Liver (tissue), 9 donors: ENCODE data around the gene ALG9. TPM values are rescaled to one million over a fixed set of nuclear protein-coding genes. Genes with fewer than 3 reads are reported as not detected.

Experiments
- DNase-seq: peaks from one replicate; pipeline ENCODE4 v3.0.0-alpha.2; 2017; ENCODE audit warnings: low spot score
- H3K27ac ChIP-seq, 2 donors: one replicate each; pipeline ENCODE4 v1.7.0; 2013; ENCODE audit warnings: inconsistent platforms in 2 of 2, low read length in 2 of 2, control low read depth in 1 of 2, low read depth in 1 of 2, mild to moderate bottlenecking in 1 of 2
- H3K27me3 ChIP-seq, 4 donors: one replicate each; pipeline versions ENCODE4 v1.6.1 to v1.7.0; 2013; ENCODE audit warnings: low read length in 3 of 4, inconsistent platforms in 1 of 4, mild to moderate bottlenecking in 1 of 4, moderate library complexity in 1 of 4; ENCODE audit not compliant: control insufficient read depth in 4 of 4, insufficient read depth in 4 of 4
- H3K36me3 ChIP-seq, 4 donors: one replicate each; pipeline versions ENCODE4 v1.6.1 to v1.7.0; 2013; ENCODE audit warnings: low read length in 3 of 4, mild to moderate bottlenecking in 3 of 4, low read depth in 1 of 4, moderate library complexity in 1 of 4; ENCODE audit not compliant: control insufficient read depth in 4 of 4, insufficient read depth in 3 of 4
- H3K4me1 ChIP-seq, 4 donors: one replicate each; pipeline versions ENCODE4 v1.6.1 to v1.7.0; 2013; ENCODE audit warnings: low read length in 3 of 4, mild to moderate bottlenecking in 3 of 4, moderate library complexity in 1 of 4; ENCODE audit not compliant: control insufficient read depth in 4 of 4, insufficient read depth in 4 of 4
- H3K4me3 ChIP-seq, 3 donors: one replicate each; pipeline versions ENCODE4 v1.6.1 to v1.7.0; 2013; ENCODE audit warnings: low read length in 3 of 3, control low read depth in 1 of 3, low read depth in 1 of 3, mild to moderate bottlenecking in 1 of 3
- H3K9ac ChIP-seq, 2 donors: one replicate each; pipeline ENCODE4 v1.7.0; 2013; ENCODE audit warnings: low read length in 2 of 2, mild to moderate bottlenecking in 2 of 2, moderate library complexity in 2 of 2, control low read depth in 1 of 2, low read depth in 1 of 2
- H3K9me3 ChIP-seq, 4 donors: one replicate each; pipeline versions ENCODE4 v1.6.1 to v1.7.0; 2013; ENCODE audit warnings: low read length in 3 of 4; ENCODE audit not compliant: control insufficient read depth in 4 of 4
- EGR1 ChIP-seq, 2 donors: IDR thresholded peaks; 2 replicates each; pipeline ENCODE4 v1.6.1; 2016 to 2018; ENCODE audit warnings: antibody characterized with exemption in 2 of 2, low read depth in 2 of 2
- FOXA1 ChIP-seq: IDR thresholded peaks from 2 replicates; pipeline ENCODE4 v1.6.1; 2016; ENCODE audit warnings: antibody characterized with exemption
- FOXA2 ChIP-seq: IDR thresholded peaks from 2 replicates; pipeline ENCODE4 v1.6.1; 2016; ENCODE audit warnings: antibody characterized with exemption
- GABPA ChIP-seq, 2 donors: IDR thresholded peaks in 1 of 2; conservative IDR thresholded peaks in 1 of 2; 2 replicates each; pipeline ENCODE4 v1.6.1; 2016; ENCODE audit warnings: antibody characterized with exemption in 2 of 2, mild to moderate bottlenecking in 1 of 2, moderate library complexity in 1 of 2
- HNF4A ChIP-seq, 2 donors: conservative IDR thresholded peaks; 2 replicates each; pipeline ENCODE4 v1.6.1; 2016; ENCODE audit warnings: antibody characterized with exemption in 2 of 2, mild to moderate bottlenecking in 2 of 2
- HNF4G ChIP-seq: IDR thresholded peaks from 2 replicates; pipeline ENCODE4 v1.6.1; 2016; ENCODE audit warnings: antibody characterized with exemption
- NR2F2 ChIP-seq: IDR thresholded peaks from 2 replicates; pipeline ENCODE4 v1.6.1; 2016; ENCODE audit warnings: antibody characterized with exemption
- RAD21 ChIP-seq, 2 donors: IDR thresholded peaks; 2 replicates each; pipeline ENCODE4 v1.6.1; 2016; ENCODE audit warnings: antibody characterized with exemption in 2 of 2, mild to moderate bottlenecking in 2 of 2
- RXRA ChIP-seq, 2 donors: IDR thresholded peaks; 2 replicates each; pipeline ENCODE4 v1.6.1; 2017 to 2018; ENCODE audit warnings: antibody characterized with exemption in 2 of 2, mild to moderate bottlenecking in 1 of 2
- SP1 ChIP-seq: IDR thresholded peaks from 2 replicates; pipeline ENCODE4 v1.6.1; 2018; ENCODE audit warnings: antibody characterized with exemption, mild to moderate bottlenecking
- TAF1 ChIP-seq: conservative IDR thresholded peaks from 2 replicates; pipeline ENCODE4 v1.6.1; 2016; ENCODE audit warnings: antibody characterized with exemption, mild to moderate bottlenecking
- YY1 ChIP-seq: IDR thresholded peaks from 2 replicates; pipeline ENCODE4 v1.6.1; 2016; ENCODE audit warnings: antibody characterized with exemption, mild to moderate bottlenecking
- WGBS: extraction: QIAGEN DNeasy Blood & Tissue Kit; methylation state at CpG from one replicate; pipeline ENCODE4 v1.1.7; 2013; 5-methylcytosine and 5-hydroxymethylcytosine counted together
- polyA plus RNA-seq, 2 donors: library from polyadenylated mRNA; stranded (reverse) in 1 of 2; unstranded in 1 of 2; fragments of 200-250 nt in 1 of 2; fragments of >200 nt in 1 of 2; fragmentation: Nextera tagmentation in 1 of 2; extraction: Ambion mirVana in 1 of 2; gene quantifications; one replicate each; pipeline versions ENCODE4 v1.2.1 to v1.2.3, GENCODE V29; 2013 to 2015
- total RNA-seq, 2 donors: library from RNA; depleted of rRNA; stranded (reverse); fragments of >200 nt; gene quantifications; one replicate each; pipeline ENCODE4 v1.2.3, GENCODE V29; 2014
- TF ChIP-seq, protein P1 (sequence below): IDR thresholded peaks from 2 replicates; pipeline ENCODE4 v1.6.1; 2016; ENCODE audit warnings: antibody characterized with exemption
- TF ChIP-seq, protein P2 (sequence below): IDR thresholded peaks from 2 replicates; pipeline ENCODE4 v1.6.1; 2016; ENCODE audit warnings: antibody characterized with exemption
- TF ChIP-seq, protein P3 (sequence below): IDR thresholded peaks from 2 replicates; pipeline ENCODE4 v1.6.1; 2016; ENCODE audit warnings: antibody characterized with exemption, mild to moderate bottlenecking
- TF ChIP-seq, protein P4 (sequence below): IDR thresholded peaks from 2 replicates; pipeline ENCODE4 v1.6.1; 2016; ENCODE audit warnings: antibody characterized with exemption
- donor health status: healthy.
- donor health status: healthy.
- donor health status: healthy.
- donor health status: healthy.
- donor health status: healthy.

The ALG9 gene
- total and polyA plus RNA-seq, 4 donors = 13.7 to 36.3 (median 20.2) TPM

DNA sequence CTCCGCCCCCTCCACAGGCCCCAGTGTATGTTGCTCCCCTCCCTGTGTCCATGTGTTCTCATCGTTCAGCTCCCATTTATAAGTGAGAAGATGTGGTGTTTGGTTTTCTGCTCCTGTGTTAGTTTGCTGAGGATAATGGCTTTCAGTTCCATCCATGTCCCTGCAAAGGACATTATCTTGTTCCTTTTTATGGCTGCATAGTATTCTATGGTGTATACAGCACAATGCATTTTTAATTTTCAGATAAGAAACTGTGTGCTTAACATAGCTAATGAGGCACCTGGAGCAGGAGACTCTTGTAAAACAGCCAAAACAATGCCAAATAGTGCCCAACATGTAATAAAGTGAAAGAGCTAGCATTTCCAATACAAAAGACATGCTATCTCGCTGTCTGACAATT lies 21.8 kb downstream of the ALG9 start (continued):
- TF ChIP-seq, protein P1, sequence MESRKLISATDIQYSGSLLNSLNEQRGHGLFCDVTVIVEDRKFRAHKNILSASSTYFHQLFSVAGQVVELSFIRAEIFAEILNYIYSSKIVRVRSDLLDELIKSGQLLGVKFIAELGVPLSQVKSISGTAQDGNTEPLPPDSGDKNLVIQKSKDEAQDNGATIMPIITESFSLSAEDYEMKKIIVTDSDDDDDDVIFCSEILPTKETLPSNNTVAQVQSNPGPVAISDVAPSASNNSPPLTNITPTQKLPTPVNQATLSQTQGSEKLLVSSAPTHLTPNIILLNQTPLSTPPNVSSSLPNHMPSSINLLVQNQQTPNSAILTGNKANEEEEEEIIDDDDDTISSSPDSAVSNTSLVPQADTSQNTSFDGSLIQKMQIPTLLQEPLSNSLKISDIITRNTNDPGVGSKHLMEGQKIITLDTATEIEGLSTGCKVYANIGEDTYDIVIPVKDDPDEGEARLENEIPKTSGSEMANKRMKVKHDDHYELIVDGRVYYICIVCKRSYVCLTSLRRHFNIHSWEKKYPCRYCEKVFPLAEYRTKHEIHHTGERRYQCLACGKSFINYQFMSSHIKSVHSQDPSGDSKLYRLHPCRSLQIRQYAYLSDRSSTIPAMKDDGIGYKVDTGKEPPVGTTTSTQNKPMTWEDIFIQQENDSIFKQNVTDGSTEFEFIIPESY = no peak
- TF ChIP-seq RXRA (IDR thresholded peaks at IDR 0.05) (no peak), EGR1 (IDR thresholded peaks at IDR 0.05; ENCODE audit: low read depth in 2 of 2) (no peak)
- TF ChIP-seq, protein P2, sequence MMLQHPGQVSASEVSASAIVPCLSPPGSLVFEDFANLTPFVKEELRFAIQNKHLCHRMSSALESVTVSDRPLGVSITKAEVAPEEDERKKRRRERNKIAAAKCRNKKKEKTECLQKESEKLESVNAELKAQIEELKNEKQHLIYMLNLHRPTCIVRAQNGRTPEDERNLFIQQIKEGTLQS = no peak

DNA sequence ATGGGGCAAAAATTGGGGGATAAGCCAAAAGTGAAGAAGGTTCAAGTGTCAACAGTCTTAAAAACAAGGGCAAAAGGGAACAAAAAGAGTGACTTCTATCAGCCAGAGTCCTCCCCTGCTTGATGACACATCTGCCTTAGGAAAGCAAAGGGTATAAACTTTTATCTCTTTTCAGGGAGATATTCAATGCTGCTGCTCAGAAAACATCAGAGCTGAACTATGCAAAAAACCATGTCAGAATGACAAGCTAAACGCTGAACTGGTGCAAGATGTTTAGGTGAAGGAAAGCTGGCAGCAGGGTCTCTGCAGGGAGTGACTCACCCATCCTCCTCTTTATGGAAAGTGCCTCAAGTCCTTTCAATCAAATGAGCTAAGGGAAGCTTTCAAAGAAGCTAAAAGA lies 24.7 kb downstream of the ALG9 start:
- 72% methylated on average over 1 of the region's 1 CpG for WGBS
- Histone ChIP-seq H3K27me3 (no peaks in the 10 kb centered on the region), H3K4me3 (no peak overlapping the region), H3K27ac (no peak overlapping the region), H3K4me1 (peaks cover 0 to 5% (median 2%) of the 10 kb centered on the region in 4 donors), H3K36me3 (peaks cover 0 to 15% (median under 1%) of the 10 kb centered on the region in 4 donors), H3K9me3 (no peaks in the 10 kb centered on the region), H3K9ac (no peak overlapping the region)
- TF ChIP-seq FOXA2 (no peak), FOXA1 (no peak), HNF4A (conservative IDR thresholded peaks at IDR 0.05) (no peak)
- DNase-seq = no peak

DNA sequence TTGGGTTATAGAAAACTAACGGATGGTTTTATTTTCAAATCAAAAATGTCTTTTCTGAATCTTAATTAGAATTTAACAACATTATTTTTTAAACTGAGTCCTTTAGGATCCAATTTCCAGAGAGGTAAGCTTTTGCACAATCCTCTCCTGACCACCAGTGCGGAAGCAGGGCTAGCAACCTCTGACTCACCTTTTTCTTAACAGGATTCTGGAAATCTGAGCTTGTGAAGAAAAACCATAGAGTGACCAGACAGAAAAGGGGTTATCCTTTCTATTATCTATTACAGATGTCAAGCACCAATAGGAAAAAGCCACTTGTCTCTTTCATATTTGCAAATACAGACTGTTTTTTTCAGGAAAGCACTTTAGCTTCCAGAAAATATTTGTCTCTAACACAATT lies 25.3 kb downstream of the ALG9 start:
- 90% methylated on average over 2 of the region's 2 CpGs for WGBS
- H3K36me3 ChIP-seq = peaks cover 0 to 15% (median under 1%) of the 10 kb centered on the region in 4 donors

DNA sequence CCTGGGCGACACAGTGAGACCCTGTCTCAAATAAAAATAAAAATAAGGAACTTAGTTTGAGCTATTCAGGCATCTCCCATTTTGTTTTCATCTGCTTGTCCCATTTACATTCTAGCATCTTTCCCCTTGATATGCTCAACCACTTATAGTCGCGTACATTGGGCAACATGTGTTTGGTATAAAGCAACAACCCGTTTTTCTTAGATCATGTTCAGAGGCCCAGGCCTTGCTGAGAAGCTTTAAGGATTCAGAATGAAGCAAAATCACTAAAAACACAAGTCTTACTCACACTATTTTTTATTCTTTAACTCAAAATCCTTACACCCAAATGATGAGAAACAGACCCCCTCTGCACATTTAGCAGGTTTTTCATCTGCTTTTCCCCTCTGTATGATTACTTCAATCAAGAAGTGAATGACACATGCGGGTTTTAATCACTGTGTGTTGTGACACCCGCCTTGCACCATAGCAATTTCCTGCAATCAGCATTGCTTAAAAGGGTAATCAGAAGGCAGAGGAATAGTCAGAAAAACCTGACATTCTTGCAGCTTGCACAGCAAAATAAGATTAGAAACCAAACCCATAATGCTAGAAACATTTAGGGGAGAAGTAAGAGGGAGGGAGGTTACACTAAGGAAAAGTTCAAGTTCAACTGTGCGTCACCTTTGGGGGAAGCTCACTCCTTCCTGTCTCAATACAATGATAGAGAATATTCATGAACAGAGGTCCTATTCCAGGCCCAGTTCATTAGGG lies 25.9 kb downstream of the ALG9 start:
- no peak for TF ChIP-seq FOXA2
- no peak for TF ChIP-seq EGR1 (IDR thresholded peaks at IDR 0.05; ENCODE audit: low read depth in 2 of 2)
- TF ChIP-seq, protein P3, sequence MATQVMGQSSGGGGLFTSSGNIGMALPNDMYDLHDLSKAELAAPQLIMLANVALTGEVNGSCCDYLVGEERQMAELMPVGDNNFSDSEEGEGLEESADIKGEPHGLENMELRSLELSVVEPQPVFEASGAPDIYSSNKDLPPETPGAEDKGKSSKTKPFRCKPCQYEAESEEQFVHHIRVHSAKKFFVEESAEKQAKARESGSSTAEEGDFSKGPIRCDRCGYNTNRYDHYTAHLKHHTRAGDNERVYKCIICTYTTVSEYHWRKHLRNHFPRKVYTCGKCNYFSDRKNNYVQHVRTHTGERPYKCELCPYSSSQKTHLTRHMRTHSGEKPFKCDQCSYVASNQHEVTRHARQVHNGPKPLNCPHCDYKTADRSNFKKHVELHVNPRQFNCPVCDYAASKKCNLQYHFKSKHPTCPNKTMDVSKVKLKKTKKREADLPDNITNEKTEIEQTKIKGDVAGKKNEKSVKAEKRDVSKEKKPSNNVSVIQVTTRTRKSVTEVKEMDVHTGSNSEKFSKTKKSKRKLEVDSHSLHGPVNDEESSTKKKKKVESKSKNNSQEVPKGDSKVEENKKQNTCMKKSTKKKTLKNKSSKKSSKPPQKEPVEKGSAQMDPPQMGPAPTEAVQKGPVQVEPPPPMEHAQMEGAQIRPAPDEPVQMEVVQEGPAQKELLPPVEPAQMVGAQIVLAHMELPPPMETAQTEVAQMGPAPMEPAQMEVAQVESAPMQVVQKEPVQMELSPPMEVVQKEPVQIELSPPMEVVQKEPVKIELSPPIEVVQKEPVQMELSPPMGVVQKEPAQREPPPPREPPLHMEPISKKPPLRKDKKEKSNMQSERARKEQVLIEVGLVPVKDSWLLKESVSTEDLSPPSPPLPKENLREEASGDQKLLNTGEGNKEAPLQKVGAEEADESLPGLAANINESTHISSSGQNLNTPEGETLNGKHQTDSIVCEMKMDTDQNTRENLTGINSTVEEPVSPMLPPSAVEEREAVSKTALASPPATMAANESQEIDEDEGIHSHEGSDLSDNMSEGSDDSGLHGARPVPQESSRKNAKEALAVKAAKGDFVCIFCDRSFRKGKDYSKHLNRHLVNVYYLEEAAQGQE = no peak
- no peak for TF ChIP-seq GABPA (IDR thresholded peaks at IDR 0.05 in 1 of 2, conservative IDR thresholded peaks at IDR 0.05 in 1 of 2)
- TF ChIP-seq RAD21 (IDR thresholded peaks at IDR 0.05) = no peak
- peaks cover 0 to 15% (median under 1%) of the 10 kb centered on the region in 4 donors for H3K36me3 ChIP-seq
- no peaks in the 10 kb centered on the region for H3K27me3 ChIP-seq

More for the DNA sequence above, 25.3 kb downstream of the ALG9 start:
- TF ChIP-seq HNF4G (no peak), HNF4A (conservative IDR thresholded peaks at IDR 0.05) (no peak), EGR1 (IDR thresholded peaks at IDR 0.05; ENCODE audit: low read depth in 2 of 2) (no peak), TAF1 (no peak), RAD21 (IDR thresholded peaks at IDR 0.05) (no peak), YY1 (no peak), NR2F2 (no peak), SP1 (no peak)
- TF ChIP-seq, protein P2 = no peak
- TF ChIP-seq, protein P4, sequence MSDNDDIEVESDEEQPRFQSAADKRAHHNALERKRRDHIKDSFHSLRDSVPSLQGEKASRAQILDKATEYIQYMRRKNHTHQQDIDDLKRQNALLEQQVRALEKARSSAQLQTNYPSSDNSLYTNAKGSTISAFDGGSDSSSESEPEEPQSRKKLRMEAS = no peak
- Histone ChIP-seq H3K27me3 (no peaks in the 10 kb centered on the region), H3K4me3 (no peak overlapping the region), H3K9ac (no peak overlapping the region), H3K27ac (no peak overlapping the region), H3K4me1 (peaks cover 0 to 4% (median 4%) of the 10 kb centered on the region in 4 donors), H3K9me3 (no peaks in the 10 kb centered on the region)
- DNase-seq = no peak

More for the DNA sequence above, 25.9 kb downstream of the ALG9 start:
- Histone ChIP-seq H3K4me1 (peaks cover 0 to 10% (median 10%) of the 10 kb centered on the region in 4 donors), H3K9me3 (no peaks in the 10 kb centered on the region), H3K27ac (no peak overlapping the region), H3K9ac (no peak overlapping the region), H3K4me3 (no peak overlapping the region)
- no peak for DNase-seq
- WGBS = 85% methylated on average over 7 of the region's 7 CpGs
